Neural crest cell (in vitro differentiated cells): ENCODE results near the gene LAMB1. TPM values are rescaled to one million over a fixed set of nuclear protein-coding genes. Genes with fewer than 3 reads are reported as not detected.

Experiments used
- DNase-seq: peaks from one replicate; pipeline ENCODE4 v3.0.0; 2021; ENCODE audit warnings: low read depth, mixed read lengths, low spot score
- H3K27ac Mint-ChIP-seq: one replicate; pipeline ENCODE4 v1.8.0; 2021; ENCODE audit warnings: mild to moderate bottlenecking, mixed read lengths; ENCODE audit not compliant: unreplicated experiment
- H3K27me3 Mint-ChIP-seq: 2 replicates; pipeline ENCODE4 v1.8.0; 2021; ENCODE audit warnings: low read depth, mild to moderate bottlenecking, mixed read lengths
- H3K36me3 Mint-ChIP-seq: 2 replicates; pipeline ENCODE4 v1.8.0; 2021; ENCODE audit warnings: low read depth, mild to moderate bottlenecking, mixed read lengths
- H3K4me1 Mint-ChIP-seq: 2 replicates; pipeline ENCODE4 v1.8.0; 2021; ENCODE audit warnings: mixed read lengths
- H3K4me3 Mint-ChIP-seq: one replicate; pipeline ENCODE4 v1.8.0; 2021; ENCODE audit warnings: mild to moderate bottlenecking, mixed read lengths
- H3K9me3 Mint-ChIP-seq: 2 replicates; pipeline ENCODE4 v1.8.0; 2021; ENCODE audit warnings: mixed read lengths
- CTCF ChIP-seq: fragments of 200-600 bp; sonication (generic); conservative IDR thresholded peaks from 2 replicates; pipeline ENCODE4 v1.5.0; 2021; ENCODE audit warnings: antibody characterized with exemption, mild to moderate bottlenecking
- total RNA-seq: library from RNA; stranded (reverse); gene quantifications from 2 replicates; pipeline ENCODE4 v1.2.1, GENCODE V29; 2021

The LAMB1 gene
- total RNA-seq, 1 donor from 2014 or later, result 131 TPM

DNA sequence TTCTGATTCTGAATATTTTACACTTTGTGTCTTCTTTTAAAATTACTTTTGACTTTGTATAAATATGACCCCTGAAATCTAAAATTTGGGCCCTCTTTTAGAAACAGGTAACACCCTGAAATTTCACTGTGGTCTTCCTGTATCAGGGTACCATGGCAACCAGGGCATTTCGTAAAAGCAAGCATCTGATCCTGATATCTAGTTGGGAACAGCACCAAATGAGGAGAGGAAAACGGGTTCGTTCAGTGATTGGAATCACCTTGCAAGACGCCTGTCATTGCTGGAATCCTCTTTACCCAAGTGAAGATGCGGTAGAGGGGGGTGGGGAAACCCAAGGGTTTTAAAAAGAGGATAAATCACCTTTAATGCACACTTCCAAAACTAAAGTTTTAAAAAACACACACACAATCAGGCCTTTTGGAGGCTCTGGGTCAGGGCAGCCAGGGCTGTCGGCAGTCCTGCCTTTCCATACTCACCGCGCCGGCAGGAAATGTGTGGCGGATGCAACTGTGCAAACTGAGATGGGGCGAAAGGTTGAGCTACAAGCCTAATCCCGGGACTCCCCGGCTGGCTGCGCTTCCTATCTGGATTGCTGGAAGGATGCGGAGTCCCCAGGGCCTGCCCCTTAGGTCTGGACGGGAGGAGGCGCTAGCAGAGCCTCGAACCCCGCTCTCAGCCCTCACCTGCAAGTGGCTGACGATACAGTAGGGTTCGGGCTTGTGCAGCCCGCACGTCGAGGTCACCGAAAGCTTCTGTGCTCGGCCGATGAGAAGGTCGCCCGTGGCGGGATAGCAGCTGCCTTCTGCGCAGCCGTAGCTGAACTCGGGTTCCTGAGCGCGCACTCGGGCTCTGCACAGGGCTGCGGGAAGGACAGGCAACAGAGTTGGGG lies 1.8 kb downstream of the LAMB1 start:
- H3K36me3 Mint-ChIP-seq, result peaks cover 9% of the 10 kb centered on the region
- no peak for TF ChIP-seq CTCF
- H3K27me3 Mint-ChIP-seq, result peaks cover 80% of the 10 kb centered on the region
- peaks cover 51% of the 10 kb centered on the region for H3K4me1 Mint-ChIP-seq
- no peaks in the 10 kb centered on the region for H3K9me3 Mint-ChIP-seq
- peak overlapping the region; percentile 81 for H3K27ac Mint-ChIP-seq
- DNase-seq, result peak; percentile 22
- peak overlapping the region; percentile 96 for H3K4me3 Mint-ChIP-seq

DNA sequence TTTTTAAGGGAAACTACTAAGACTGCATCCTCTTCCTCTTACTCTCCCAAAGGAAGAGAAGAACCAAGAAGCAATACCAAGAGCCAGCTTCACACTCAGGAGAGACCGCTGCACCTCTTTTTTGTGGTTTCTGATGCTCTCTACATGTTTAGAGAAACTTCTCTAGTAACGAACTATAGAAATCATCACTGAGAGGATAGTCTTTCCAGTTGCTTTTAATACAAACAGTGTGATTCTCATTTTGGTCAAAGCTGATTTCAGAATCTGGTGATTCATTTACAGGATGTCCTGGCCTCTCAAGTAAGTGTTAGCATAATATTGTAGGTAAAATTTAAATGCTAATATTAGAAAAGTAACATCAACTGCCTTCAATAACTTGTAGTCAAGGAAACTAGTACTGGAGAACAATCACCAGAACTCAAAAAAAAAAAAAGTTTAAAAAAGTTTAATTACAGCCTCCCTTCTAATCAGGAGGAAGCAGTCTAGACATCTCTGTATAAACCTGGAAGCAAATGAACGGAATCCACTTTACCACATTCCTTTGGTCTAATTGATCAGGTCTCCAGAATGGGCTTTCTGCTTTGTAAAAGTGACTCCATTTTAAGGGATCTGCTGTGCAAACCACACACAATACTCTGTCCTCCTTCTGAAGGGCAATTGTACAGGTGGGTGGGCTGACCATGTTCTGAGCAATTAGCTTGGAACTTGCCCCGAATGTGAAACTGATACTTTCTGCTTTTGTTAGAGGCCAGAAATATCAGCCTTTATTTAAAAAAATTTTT lies 3.0 kb downstream of the LAMB1 start:
- Mint-ChIP-seq H3K4me1 (peaks cover 59% of the 10 kb centered on the region), H3K4me3 (peak overlapping the region; percentile 74), H3K27me3 (peaks cover 71% of the 10 kb centered on the region), H3K9me3 (no peaks in the 10 kb centered on the region), H3K27ac (no peak overlapping the region), H3K36me3 (peaks cover 9% of the 10 kb centered on the region)
- no peak for DNase-seq
- TF ChIP-seq CTCF, result no peak

DNA sequence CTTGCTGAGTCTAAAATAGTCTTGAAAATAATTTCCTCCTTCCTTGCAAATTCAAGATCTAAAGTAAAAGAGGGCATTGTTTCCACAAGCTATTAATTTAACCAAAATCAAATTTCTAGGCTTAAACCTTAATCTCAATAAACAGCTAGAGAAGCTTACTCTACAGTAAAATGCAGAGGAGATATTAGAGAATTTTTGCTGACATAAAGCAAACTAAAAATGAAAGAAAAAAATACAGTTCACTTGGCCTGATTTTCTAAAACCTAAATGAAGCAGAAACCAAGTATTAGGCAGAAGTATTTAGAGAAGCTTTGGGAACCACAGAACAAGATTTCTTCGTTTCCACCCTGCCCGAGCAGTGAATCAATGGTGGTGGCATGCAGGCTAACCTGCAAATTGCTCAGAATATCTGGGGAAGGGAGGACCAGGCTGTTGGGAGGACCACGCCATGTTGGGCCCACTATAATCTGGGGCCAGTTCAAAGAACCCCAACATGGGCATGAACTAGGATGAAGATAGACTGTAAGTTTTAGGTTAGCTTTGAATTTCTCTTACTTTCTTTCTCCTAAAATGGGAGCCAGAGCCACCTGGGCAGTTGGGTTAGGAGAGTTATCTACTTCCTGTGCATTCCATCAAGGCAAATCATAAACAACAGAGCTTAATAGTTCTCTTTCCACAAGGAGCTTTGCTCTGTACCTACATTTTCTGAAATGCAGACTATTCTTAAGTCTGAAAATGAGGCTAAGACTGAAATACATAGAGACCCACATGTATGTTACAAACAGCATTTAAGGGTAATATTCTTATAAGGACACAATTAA lies 4.1 kb downstream of the LAMB1 start:
- Mint-ChIP-seq H3K9me3 (no peaks in the 10 kb centered on the region), H3K27ac (no peak overlapping the region), H3K4me3 (peak overlapping the region; percentile 74), H3K4me1 (peaks cover 63% of the 10 kb centered on the region), H3K27me3 (peaks cover 60% of the 10 kb centered on the region), H3K36me3 (peaks cover 11% of the 10 kb centered on the region)
- no peak for TF ChIP-seq CTCF
- DNase-seq, result no peak

DNA sequence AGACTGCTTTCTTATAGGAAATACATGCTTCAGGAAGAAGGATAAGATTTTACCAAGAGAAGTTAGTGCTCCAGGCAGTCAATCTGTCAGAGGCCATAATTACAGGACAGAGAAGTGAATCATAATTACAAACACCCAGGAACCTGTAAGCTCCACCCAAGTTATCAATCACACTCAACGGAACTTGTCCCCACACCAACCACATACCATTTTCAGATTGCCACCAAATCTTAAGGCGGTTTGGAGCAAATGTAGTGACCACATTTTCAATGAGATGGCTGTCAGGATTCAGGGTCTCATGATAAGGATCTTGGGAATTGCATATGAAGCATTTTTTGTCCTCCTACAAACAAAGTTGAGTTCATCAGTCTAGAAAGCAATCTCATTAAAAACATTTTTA lies 4.8 kb downstream of the LAMB1 start:
- Mint-ChIP-seq H3K9me3 (no peaks in the 10 kb centered on the region), H3K4me3 (peak overlapping the region; percentile 61), H3K36me3 (peaks cover 15% of the 10 kb centered on the region), H3K27me3 (peaks cover 54% of the 10 kb centered on the region), H3K4me1 (peaks cover 63% of the 10 kb centered on the region), H3K27ac (no peak overlapping the region)
- TF ChIP-seq CTCF, result no peak
- DNase-seq, result no peak
